ENCODE results near the gene CFAP54.
"Not testable (repeated sequence)": the region's sequence is repeated elsewhere in the genome, so short reads cannot be mapped to it uniquely, and the experiment has no call there.

CFAP54 gene

DNA sequence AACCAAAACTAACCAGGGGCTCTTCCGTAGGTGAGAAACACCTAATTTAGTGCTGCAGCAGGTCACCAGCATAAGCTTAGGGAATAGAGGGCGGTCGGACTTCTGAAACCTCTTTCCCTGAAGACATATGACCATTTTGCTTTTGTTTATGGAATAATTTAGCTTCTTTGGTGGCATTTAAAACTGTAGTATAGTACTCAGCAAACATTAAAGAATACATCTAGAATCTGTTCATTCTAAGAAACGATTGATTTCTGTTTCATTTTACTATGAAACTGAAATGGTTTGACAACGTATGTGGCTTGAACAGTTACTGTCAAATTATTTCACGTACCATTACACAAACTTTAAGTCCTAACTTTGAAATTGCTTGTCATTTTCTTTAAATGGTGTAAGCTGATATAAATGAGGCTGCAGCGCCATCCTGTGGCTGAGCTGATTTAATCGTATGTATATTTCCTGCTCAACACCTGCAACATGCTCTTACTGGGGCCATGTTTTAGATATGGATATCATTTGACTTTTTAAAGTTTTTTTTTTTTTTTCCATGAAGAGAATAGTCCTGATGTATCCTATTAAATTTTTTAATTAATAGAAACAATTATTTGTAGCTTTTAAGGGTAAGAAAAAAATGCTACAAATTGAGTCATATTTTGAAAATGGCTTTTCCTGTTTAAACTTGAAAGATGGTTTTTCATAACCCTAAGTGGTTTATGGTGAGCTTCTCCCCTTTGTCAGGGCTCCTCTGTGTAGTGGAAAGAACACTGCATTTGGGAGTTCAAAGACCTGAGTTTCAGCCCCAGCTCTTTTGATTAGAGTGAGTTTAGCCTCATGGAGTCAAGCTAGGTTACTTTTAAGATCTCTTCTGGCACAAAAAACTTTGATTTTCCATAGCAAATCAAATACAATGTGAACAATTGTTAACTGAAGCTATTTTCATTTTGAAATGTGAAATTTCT is 27.4 kb downstream of the CFAP54 start:
- DNase-seq (ENCODE audit: low spot score) = peak; percentile 52

DNA sequence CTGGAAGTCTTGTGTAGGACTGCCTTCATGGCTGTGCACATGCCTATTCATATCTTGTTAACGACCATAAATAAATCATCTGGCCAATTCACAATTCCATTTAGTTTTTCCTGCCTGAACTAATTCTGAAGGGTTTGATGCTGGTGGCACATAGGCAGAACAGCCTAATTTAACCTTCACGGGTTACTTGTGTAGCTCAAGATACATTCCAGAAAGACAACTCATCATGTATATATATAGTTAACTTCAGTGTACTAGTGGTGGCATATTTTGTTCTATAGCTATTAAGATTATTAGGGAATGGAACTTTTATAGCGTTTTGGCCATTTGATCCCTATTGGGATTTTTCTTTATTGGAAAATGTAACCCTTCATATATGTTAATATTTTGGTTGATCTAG is 31.4 kb downstream of the CFAP54 start:
- no peak for DNase-seq (ENCODE audit: low spot score)

DNA sequence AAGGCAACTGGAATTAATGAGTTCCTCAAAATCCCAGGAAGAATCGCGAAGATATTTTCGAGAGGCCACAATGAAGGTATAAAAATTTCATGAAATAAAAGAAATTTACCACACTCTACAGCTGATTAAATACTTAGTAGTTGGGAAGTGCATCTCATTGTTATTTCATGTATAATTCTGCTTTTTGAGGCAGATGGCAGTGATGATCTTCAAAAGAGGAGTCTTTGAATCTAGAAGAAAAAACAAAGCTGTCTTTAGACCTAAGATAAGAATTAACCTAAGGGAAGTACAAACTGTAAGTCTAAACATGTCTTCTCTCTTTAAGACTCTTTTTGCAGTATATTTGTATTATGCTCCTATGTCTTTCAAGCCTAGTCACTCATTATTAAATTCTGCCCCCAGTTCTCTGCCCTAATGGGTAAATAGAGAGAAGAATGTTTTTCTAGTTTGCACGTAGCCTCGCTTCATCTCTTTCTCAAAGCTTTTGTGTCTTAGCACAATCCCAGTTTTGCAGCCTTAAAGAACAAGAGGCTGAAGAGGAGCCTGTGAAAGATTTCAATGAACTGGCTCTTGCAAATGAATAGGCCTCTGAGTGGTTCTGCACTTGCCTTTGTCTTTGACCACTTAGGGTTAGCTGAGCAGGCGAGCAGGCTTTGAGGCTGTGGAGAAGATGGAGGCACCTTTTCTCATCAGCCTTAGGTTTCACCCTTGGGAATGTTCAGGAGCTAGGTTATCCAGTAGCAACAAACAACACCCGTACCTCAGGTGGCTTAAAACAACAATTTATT is 32.7 kb downstream of the CFAP54 start:
- DNase-seq (ENCODE audit: low spot score) = no peak

- no peak for DNase-seq (ENCODE audit: low spot score)
Measured at GRCh38 chr12:96522690-96523089, 33.3 kb downstream of the CFAP54 start.

GRCh38 chr12:96526110-96526509 is 36.7 kb downstream of the CFAP54 start:
- no peak for DNase-seq (ENCODE audit: low spot score)

GRCh38 chr12:96529912-96530311 is 40.5 kb downstream of the CFAP54 start:
- DNase-seq (ENCODE audit: low spot score) = no peak

GRCh38 chr12:96534339-96534738 is 45.0 kb downstream of the CFAP54 start:
- DNase-seq (ENCODE audit: low spot score) = no peak

DNA sequence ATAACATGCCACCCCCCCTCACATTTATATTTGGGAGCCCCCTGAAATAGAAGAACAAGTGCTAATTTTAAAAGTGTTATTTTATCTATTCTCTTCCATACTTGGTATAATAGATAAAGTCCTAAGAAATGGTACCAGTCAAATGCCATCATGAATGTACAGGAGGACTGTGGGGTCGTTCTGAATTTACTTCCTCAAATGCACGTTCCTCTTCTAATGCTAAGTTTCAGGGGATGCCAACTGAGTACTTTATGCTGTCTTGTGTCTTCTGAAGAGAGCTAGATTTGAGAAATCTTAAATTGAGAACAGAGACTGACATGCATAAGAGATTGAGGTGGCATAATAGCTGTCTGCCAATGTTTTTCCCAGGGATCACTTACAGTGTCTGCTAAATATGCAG is 59.0 kb downstream of the CFAP54 start:
- no peak for DNase-seq (ENCODE audit: low spot score)

GRCh38 chr12:96549341-96549740 is 60.0 kb downstream of the CFAP54 start:
- DNase-seq (ENCODE audit: low spot score) = no peak

DNA sequence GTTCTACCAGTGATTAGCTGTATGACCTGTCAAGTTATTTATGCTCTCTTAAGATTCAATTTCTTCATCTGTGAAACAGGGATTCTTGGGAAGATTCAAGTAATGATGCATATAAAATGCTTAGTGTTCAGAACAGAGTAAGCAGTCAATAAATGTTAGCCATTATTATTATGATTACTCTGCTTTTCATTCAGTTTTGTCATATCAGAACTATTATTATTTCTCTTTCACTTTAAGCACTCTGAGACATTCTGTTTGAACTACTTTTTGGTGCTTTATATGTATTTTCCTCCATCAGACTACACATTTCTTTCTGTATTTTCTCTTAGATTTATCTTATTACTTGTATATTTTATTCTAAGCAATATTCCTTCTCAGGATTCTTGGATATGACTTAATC is 81.2 kb downstream of the CFAP54 start:
- no peak for DNase-seq (ENCODE audit: low spot score)

GRCh38 chr12:96571101-96571862 is 81.9 kb downstream of the CFAP54 start:
- no peak for DNase-seq (ENCODE audit: low spot score)

- DNase-seq (ENCODE audit: low spot score) = peak; percentile 46
Measured at GRCh38 chr12:96578526-96579125, 89.2 kb downstream of the CFAP54 start.

DNA sequence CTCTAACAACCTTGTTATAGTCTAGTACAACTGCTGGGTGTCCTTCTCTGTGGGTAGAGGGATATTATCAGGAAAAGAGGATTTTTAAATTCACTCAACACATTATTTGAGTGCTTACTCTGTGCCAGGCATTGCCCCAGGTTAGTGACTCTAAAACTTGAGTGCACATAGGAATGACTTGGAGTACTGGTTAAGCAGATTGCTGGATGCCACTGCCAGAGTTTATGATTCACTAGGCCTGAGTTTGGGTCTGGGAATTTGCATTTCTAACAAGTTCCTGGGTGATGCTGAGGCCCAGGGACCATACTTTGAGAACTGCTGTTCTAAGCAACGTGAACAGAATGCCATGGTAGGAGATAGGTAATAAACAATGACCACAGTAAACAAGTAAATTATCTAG is 96.6 kb downstream of the CFAP54 start:
- DNase-seq (ENCODE audit: low spot score) = no peak

DNA sequence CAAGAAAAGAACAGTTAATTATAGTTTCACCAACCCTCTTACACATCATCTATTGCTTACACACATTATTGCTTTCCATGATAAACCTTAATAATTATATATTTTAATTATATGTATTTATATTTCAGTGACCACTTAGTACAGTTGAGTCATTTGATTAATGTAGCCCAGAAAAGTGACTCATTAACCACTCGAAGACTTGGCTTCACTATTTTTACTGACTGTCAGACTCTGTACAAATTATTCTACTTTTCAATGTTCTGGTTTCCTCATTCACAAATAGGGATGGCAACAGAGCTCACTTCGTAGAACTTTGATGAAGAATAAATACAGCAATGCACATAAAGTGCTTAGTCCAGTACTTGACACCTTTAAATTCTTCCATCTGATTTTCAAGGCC is 98.3 kb downstream of the CFAP54 start:
- no peak for DNase-seq (ENCODE audit: low spot score)

GRCh38 chr12:96590970-96591369 is 101.6 kb downstream of the CFAP54 start:
- DNase-seq (ENCODE audit: low spot score) = no peak

GRCh38 chr12:96604374-96604773 is 115.0 kb downstream of the CFAP54 start:
- DNase-seq (ENCODE audit: low spot score) = not testable (repeated sequence)

- no peak for DNase-seq (ENCODE audit: low spot score)
Measured at GRCh38 chr12:96605684-96606083, 116.3 kb downstream of the CFAP54 start.

DNA sequence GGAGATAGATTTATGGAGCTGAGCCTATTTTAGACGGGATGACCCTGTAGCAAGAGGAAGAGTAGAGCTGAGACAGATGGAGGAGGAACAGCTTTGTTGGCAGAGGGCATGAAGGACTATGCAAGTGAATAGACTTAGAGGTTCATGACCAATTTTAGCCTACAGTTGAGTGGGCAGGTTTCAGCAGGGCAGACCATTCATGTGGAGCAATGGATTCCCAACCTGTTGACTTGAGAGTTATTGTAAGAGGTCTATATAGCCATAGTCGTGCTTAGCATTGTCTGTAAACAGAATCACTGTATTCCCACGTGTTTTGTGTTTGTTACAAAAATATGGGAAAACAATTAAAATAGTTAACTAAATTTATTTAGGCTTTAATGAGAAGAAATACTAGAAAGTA is 116.8 kb downstream of the CFAP54 start:
- DNase-seq (ENCODE audit: low spot score) = no peak

- no peak for DNase-seq (ENCODE audit: low spot score)
Measured at GRCh38 chr12:96606644-96607043, 117.3 kb downstream of the CFAP54 start.

DNA sequence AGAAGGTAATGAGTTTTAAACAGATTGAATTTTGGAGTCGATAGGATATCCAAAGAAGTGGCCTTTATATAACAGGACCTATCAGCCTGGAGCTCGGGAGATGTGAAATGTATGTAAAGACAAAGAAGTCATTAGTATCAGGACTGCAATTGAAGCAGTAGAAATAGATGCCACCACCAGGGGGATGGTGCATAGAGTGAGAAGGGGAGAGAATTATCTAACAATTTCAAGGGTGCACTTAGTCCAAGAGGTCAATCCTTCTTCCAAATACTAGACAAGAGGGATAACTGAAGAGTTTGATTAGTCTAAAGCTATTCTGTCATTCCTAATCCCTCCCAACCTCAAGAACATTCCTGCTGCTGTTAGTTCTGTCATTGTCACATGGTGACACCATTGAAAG is 127.8 kb downstream of the CFAP54 start:
- peak; percentile 24 for DNase-seq (ENCODE audit: low spot score)

DNA sequence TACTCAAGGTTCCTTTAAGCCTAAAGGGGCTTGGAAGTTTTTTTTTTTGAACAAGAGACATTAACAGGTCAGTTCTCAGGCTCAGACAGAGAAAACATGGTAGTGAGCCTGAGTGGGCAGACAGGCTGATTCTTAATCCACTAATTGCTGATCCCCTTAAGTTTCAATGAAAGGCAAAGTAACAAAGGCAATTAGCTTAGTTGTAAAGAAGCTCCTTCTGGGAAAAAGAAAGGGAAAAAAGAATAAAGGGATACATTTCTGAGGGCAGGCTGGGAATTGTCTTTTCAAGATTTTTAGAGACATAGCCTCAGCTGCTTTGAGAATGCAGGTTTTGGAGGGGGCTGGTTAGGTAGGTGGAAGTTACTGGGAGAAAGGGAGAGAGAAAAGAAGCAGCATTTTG is 133.8 kb downstream of the CFAP54 start:
- DNase-seq (ENCODE audit: low spot score) = peak; percentile 45

DNA sequence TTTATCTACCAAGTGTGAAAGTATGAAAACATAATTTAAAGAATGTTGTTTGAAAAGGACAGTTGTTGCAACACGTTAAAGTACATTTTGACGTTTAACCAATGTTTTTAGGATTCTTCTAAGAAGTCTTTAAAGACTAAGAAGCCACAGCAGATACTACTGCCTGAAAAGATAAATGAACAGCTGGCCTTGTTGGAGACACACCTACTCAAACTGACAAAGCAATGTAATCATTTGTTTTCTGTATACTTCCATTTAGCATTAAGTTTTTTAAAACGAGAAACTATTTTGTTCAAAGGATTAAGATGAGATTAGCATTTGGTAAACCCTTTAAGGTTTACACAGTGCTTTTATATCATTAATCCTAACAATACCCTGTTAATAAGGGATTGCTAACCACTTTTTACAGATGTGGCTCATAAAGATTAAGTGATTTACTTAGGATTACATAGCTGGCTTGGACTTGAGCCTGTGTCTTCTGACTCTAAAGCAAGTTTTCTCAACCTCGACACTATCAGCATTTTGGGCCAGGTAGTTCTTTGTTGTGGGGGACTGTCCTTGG is 134.4 kb downstream of the CFAP54 start:
- peak; percentile 28 for DNase-seq (ENCODE audit: low spot score)
